CD4-positive, alpha-beta T cell treated with Interleukin-2 at 100 ng/mL for 4 hours (primary cell): ENCODE measurements around the gene HOXA2.

Source experiments
- DNase-seq: peaks from one replicate; pipeline ENCODE4 v3.0.0-alpha.2; 2020; ENCODE audit warnings: low spot score

Gene HOXA2

GRCh38 chr7:27078616-27079233 lies 23.8 kb downstream of the HOXA2 start:
- DNase-seq, result no peak

GRCh38 chr7:27073076-27073475 lies 29.4 kb downstream of the HOXA2 start:
- DNase-seq, result no peak

- no peak for DNase-seq
Observed at GRCh38 chr7:27071622-27072390, 30.7 kb downstream of the HOXA2 start.

- no peak for DNase-seq
Observed at GRCh38 chr7:27068259-27068658, 34.2 kb downstream of the HOXA2 start.

GRCh38 chr7:27066148-27066547 lies 36.3 kb downstream of the HOXA2 start:
- DNase-seq, result no peak

- DNase-seq, result no peak
Observed at GRCh38 chr7:27065709-27066108, 36.8 kb downstream of the HOXA2 start.

GRCh38 chr7:27064661-27065060 lies 37.8 kb downstream of the HOXA2 start:
- no peak for DNase-seq

GRCh38 chr7:27064159-27064558 lies 38.3 kb downstream of the HOXA2 start:
- DNase-seq, result no peak

GRCh38 chr7:27062946-27063345 lies 39.5 kb downstream of the HOXA2 start:
- DNase-seq, result no peak

GRCh38 chr7:27053153-27053552 lies 49.3 kb downstream of the HOXA2 start:
- DNase-seq, result no peak

GRCh38 chr7:27051451-27051850 lies 51.0 kb downstream of the HOXA2 start:
- no peak for DNase-seq
